ENCODE measurements around the gene NCKAP5.
"Not testable (repeated sequence)": the region's sequence is repeated elsewhere in the genome, so short reads cannot be mapped to it uniquely, and the experiment has no call there.

NCKAP5 gene

GRCh38 chr2:132701810-132702209 lies 866.5 kb downstream of the NCKAP5 start:
- DNase-seq (ENCODE audit: low read depth in 1 of 2, low spot score in 1 of 2) = no peak
- no peak for TF ChIP-seq JUND (IDR thresholded peaks at IDR 0.05; ENCODE audit: low read depth)
- in situ Hi-C loops (cut with HindIII; ENCODE audit: low pct_unique_long_range_greater_than_20kb, low sequenced_read_pairs) = no loop called here

- DNase-seq (ENCODE audit: low read depth in 1 of 2, low spot score in 1 of 2); in situ Hi-C loops (cut with HindIII; ENCODE audit: low pct_unique_long_range_greater_than_20kb, low sequenced_read_pairs): not testable (repeated sequence)
Observed at GRCh38 chr2:132699802-132700201, 868.5 kb downstream of the NCKAP5 start.

GRCh38 chr2:132698347-132698746 lies 869.9 kb downstream of the NCKAP5 start:
- DNase-seq (ENCODE audit: low read depth in 1 of 2, low spot score in 1 of 2); in situ Hi-C loops (cut with HindIII; ENCODE audit: low pct_unique_long_range_greater_than_20kb, low sequenced_read_pairs): not testable (repeated sequence)

GRCh38 chr2:132697556-132698205 lies 870.6 kb downstream of the NCKAP5 start:
- no peak for DNase-seq (ENCODE audit: low read depth in 1 of 2, low spot score in 1 of 2)
- no peak for TF ChIP-seq JUND (IDR thresholded peaks at IDR 0.05; ENCODE audit: low read depth)
- in situ Hi-C loops (cut with HindIII; ENCODE audit: low pct_unique_long_range_greater_than_20kb, low sequenced_read_pairs) = no loop called here

GRCh38 chr2:132692816-132693215 lies 875.4 kb downstream of the NCKAP5 start:
- no peak for DNase-seq (ENCODE audit: low read depth in 1 of 2, low spot score in 1 of 2)
- in situ Hi-C loops (cut with HindIII; ENCODE audit: low pct_unique_long_range_greater_than_20kb, low sequenced_read_pairs) = no loop called here
- TF ChIP-seq JUND (IDR thresholded peaks at IDR 0.05; ENCODE audit: low read depth) = no peak

- TF ChIP-seq JUND (IDR thresholded peaks at IDR 0.05; ENCODE audit: low read depth) = no peak
- DNase-seq (ENCODE audit: low read depth in 1 of 2, low spot score in 1 of 2) = no peak
- in situ Hi-C loops (cut with HindIII; ENCODE audit: low pct_unique_long_range_greater_than_20kb, low sequenced_read_pairs) = no loop called here
Observed at GRCh38 chr2:132691556-132691955, 876.7 kb downstream of the NCKAP5 start.

- in situ Hi-C loops (cut with HindIII; ENCODE audit: low pct_unique_long_range_greater_than_20kb, low sequenced_read_pairs) = no loop called here
- TF ChIP-seq JUND (IDR thresholded peaks at IDR 0.05; ENCODE audit: low read depth) = no peak
- DNase-seq (ENCODE audit: low read depth in 1 of 2, low spot score in 1 of 2) = no peak
Observed at GRCh38 chr2:132690664-132691303, 877.5 kb downstream of the NCKAP5 start.

- TF ChIP-seq JUND (IDR thresholded peaks at IDR 0.05; ENCODE audit: low read depth) = no peak
- in situ Hi-C loops (cut with HindIII; ENCODE audit: low pct_unique_long_range_greater_than_20kb, low sequenced_read_pairs) = no loop called here
- DNase-seq (ENCODE audit: low read depth in 1 of 2, low spot score in 1 of 2) = no peak
Observed at GRCh38 chr2:132681766-132682165, 886.5 kb downstream of the NCKAP5 start.

GRCh38 chr2:132680544-132680943 lies 887.7 kb downstream of the NCKAP5 start:
- TF ChIP-seq JUND (IDR thresholded peaks at IDR 0.05; ENCODE audit: low read depth) = no peak
- no peak for DNase-seq (ENCODE audit: low read depth in 1 of 2, low spot score in 1 of 2)
- in situ Hi-C loops (cut with HindIII; ENCODE audit: low pct_unique_long_range_greater_than_20kb, low sequenced_read_pairs) = no loop called here

- no peak for DNase-seq (ENCODE audit: low read depth in 1 of 2, low spot score in 1 of 2)
- in situ Hi-C loops (cut with HindIII; ENCODE audit: low pct_unique_long_range_greater_than_20kb, low sequenced_read_pairs) = no loop called here
- TF ChIP-seq JUND (IDR thresholded peaks at IDR 0.05; ENCODE audit: low read depth) = no peak
Observed at GRCh38 chr2:132678483-132678882, 889.8 kb downstream of the NCKAP5 start.

- in situ Hi-C loops (cut with HindIII; ENCODE audit: low pct_unique_long_range_greater_than_20kb, low sequenced_read_pairs) = no loop called here
- DNase-seq (ENCODE audit: low read depth in 1 of 2, low spot score in 1 of 2) = no peak
Observed at GRCh38 chr2:132677661-132678060, 890.6 kb downstream of the NCKAP5 start.

GRCh38 chr2:132676999-132677398 lies 891.3 kb downstream of the NCKAP5 start:
- DNase-seq (ENCODE audit: low read depth in 1 of 2, low spot score in 1 of 2) = peak in 1 of 2 experiments; percentile 6
- no peak for TF ChIP-seq JUND (IDR thresholded peaks at IDR 0.05; ENCODE audit: low read depth)
- in situ Hi-C loops (cut with HindIII; ENCODE audit: low pct_unique_long_range_greater_than_20kb, low sequenced_read_pairs) = no loop called here

More at GRCh38 chr2:132677661-132678060, 890.6 kb downstream of the NCKAP5 start:
- TF ChIP-seq JUND (IDR thresholded peaks at IDR 0.05; ENCODE audit: low read depth) = no peak

GRCh38 chr2:132671151-132671835 lies 897.0 kb downstream of the NCKAP5 start:
- in situ Hi-C loops (cut with HindIII; ENCODE audit: low pct_unique_long_range_greater_than_20kb, low sequenced_read_pairs) = no loop called here
- TF ChIP-seq JUND (IDR thresholded peaks at IDR 0.05; ENCODE audit: low read depth) = no peak
- DNase-seq (ENCODE audit: low read depth in 1 of 2, low spot score in 1 of 2) = no peak
